GM21825 (cell line): ENCODE data around the gene ZNF398.
A peak's percentile ranks its signal among the peaks of the same experiment; 100 is the strongest.
"Not testable (repeated sequence)": the region's sequence is repeated elsewhere in the genome, so short reads cannot be mapped to it uniquely, and the experiment has no call there.

ENCODE experiments used
- ATAC-seq: cut with Tn5 transposase; IDR thresholded peaks from one replicate; pipeline ENCODE4 v1.9.1; 2021; ENCODE audit warnings: mild to moderate bottlenecking, moderate library complexity; ENCODE audit not compliant: unreplicated experiment

The ZNF398 gene

DNA sequence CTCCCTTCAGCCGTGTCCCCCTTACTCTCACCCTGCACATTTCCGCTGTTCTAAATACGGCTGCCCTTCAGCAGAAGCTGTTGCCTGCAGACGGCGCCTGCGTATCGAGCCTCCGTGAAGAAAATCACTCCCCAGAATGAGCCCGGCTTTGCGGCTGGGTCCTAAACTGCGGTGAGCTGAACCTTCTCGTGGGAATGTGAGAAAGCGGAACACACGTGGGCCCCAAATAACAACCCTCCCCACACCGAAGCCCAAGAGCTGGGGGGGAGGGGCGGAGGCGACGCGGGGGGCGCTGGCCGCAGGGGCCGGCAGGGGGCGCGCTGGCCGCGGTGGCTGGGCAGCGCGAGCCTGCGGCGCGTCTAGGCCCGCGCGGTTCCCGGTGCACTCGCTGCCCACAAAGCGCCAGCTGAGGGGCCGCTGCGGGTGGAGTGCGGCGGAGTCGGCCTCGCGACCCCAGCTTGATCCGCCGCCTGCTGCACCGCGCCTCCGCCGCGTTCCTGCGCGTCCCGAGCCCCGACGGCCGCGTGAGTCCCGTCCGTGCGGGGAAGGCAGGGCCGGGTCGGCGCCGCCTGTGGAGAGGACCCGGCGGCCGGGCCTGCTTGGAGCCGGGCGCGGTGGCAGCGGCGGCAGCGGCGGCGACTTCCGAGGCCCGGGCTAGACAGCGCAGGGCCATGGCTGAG is at the start of gene ZNF398:
Gene ZNF398 (plus strand): TSS at position 382 of the 680 bp plus-strand sequence. CDS start 290 bp downstream, at position 672.
- ATAC-seq, result peak; percentile 75

DNA sequence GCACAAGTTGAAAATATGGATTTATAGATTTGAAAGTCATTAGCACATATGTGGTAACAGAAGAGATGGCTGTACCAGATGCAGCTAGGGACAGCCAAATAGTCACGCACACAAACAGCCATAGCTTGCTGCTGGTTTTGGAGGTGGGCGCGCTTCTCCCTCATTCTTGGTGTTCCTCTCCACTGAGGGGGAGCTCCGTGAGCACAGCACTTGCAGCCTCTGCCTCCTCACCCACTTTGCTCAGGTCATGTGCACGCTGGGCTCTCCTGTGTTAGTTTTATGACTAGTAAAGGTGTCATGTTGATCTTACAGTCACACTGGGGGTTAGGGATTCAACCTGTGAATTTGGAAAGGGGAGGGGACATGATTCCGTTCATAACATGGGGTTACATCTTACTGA is 48.2 kb upstream of the ZNF398 start:
- ATAC-seq, result no peak

- ATAC-seq, result no peak
Measured at GRCh38 chr7:149100821-149101220, 46.4 kb upstream of the ZNF398 start.

- ATAC-seq, result no peak
Measured at GRCh38 chr7:149102666-149103065, 44.6 kb upstream of the ZNF398 start.

GRCh38 chr7:149103424-149103823 is 43.8 kb upstream of the ZNF398 start:
- ATAC-seq, result no peak

- no peak for ATAC-seq
Measured at GRCh38 chr7:149104214-149104613, 43.0 kb upstream of the ZNF398 start.

- no peak for ATAC-seq
Measured at GRCh38 chr7:149104749-149105148, 42.5 kb upstream of the ZNF398 start.

GRCh38 chr7:149109969-149110368 is 37.3 kb upstream of the ZNF398 start:
- ATAC-seq, result no peak

DNA sequence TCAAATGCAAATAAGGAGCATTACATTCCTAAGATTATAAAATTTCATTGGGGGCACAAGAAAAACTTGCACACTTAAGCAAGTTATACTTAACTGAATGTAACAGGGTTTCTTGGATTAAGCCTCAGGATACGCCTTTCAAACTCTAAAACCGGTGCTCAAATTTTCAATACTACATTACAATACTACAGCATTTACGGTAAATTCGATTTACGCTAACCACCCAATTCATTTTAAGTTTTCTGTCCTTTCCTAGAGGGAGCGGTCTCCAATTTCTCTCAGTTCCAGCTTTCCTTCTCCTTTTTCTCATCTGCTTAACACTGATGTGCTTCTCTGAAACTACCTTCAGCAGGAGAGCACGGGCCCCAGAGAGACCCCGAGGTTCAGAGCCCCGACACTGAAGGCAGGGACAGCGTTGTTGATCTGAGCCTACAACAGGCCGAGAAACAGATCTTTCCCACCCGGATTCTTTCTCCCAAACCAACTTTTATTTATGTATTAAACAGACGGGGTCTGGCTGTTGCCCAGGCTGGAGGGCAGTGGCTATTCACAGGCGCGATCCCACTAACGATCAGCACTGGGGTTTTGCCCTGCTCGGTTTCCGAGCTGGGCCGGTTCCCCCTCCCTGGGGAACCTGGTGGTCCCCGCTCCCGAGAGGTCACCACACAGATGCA is 21.9 kb upstream of the ZNF398 start:
- ATAC-seq, result no peak

- peak; percentile 88 for ATAC-seq
Measured at GRCh38 chr7:149125863-149126661, 21.2 kb upstream of the ZNF398 start, which contains the start of gene ZNF425. Gene ZNF425, minus strand, starts transcription at chr7:149126324. Its CDS starts 111 bp downstream, at chr7:149126213.

- ATAC-seq, result peak; percentile 42
Measured at GRCh38 chr7:149126662-149127266, 20.5 kb upstream of the ZNF398 start.

- no peak for ATAC-seq
Measured at GRCh38 chr7:149130572-149131198, 16.6 kb upstream of the ZNF398 start.

- no peak for ATAC-seq
Measured at GRCh38 chr7:149133028-149133710, 14.1 kb upstream of the ZNF398 start.

DNA sequence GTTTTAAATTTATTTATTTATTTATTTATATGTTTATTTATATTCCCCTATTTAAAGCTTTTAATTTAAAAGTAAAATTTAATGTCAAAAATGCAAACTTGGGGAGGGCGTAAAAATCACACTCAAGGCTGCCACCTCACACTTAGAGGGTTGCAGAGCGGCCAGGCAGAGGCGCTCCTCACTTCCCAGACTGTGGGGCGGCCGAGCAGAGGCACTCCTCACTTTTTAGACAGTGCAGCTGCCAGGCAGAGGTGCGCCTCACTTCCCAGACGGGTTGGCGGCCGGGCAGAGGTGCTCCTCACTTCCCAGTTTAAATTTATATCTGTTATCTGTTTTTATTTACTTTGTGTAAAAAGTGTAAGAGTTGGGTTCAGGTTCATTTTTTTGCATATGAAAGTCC is 11.1 kb upstream of the ZNF398 start:
- ATAC-seq, result no peak

GRCh38 chr7:149140831-149141230 is 6.4 kb upstream of the ZNF398 start:
- ATAC-seq, result no peak

DNA sequence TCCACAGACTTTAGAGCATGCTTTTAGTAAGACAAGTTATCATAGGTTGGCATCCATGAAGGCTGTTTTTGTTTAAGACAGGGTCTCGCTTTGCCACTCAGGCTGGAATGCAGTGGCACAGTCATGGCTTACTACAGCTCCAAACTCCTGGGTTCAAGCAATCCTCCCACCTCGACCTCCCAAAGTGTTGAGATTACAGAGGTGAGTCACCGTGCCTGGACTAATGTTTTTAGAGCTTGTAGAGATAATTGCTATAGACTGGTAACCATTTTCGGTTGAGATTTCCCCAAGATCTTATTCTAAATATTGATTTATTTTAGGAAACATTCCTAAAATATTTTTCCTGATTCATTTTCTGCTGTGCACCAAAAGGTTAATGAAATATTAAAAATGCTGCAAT is 5.4 kb upstream of the ZNF398 start:
- no peak for ATAC-seq

- ATAC-seq, result not testable (repeated sequence)
Measured at GRCh38 chr7:149144436-149144922, 2.8 kb upstream of the ZNF398 start.

DNA sequence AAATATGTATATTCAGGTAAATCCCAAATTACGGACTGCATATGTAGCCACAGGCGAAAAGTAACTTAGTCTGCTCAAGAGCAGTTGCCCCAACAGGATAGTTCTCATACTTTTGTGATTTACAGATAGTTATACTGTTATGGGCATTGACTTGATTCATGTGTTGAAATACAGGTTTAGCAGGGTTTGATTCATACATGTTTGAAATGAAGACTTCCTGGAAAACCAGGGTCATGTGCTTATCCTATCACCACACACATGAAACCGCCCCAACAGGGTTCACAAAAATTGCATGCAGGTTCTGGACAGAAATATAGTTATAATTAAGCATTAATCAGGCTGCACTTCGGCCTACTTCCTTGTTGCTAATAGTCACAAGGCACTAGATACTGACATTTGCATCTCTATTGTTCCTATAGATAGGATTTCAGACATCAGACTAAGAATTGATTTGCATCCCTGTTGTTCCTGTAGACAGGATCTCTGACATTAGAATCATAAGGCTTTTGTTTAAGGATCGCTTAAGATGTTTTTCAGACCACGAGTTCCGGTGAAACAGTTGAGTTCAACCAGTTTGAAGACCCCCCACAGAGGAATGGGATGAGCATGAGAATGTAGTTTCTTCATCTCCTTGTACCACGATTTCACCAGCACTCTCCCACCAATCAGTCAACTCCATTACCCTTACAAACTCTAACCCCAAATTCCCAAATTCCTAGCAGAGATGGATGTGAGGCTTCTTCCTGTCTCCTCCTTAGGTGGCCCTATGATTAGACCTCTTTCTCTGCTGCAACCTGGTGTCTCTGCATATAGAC is 2.0 kb upstream of the ZNF398 start:
- no peak for ATAC-seq
